Effector memory CD4-positive, alpha-beta T cell (primary cell): ENCODE results near the gene GLTP.

ENCODE experiments used
- DNase-seq, 3 donors: peaks; one replicate each; pipeline ENCODE4 v3.0.0-alpha.2; 2020
- H3K27ac ChIP-seq: 2 replicates; pipeline ENCODE4 v1.7.0; 2013; ENCODE audit warnings: mild to moderate bottlenecking, low read length, moderate library complexity; ENCODE audit not compliant: insufficient read depth, poor library complexity, severe bottlenecking
- H3K27me3 ChIP-seq: replicated peaks from 2 replicates; pipeline ENCODE4 v1.7.0; 2013; ENCODE audit warnings: mild to moderate bottlenecking, low read length; ENCODE audit not compliant: insufficient read depth, control insufficient read depth, poor library complexity, severe bottlenecking
- H3K36me3 ChIP-seq: 2 replicates; pipeline ENCODE4 v1.7.0; 2013; ENCODE audit warnings: mild to moderate bottlenecking, low read length, moderate library complexity; ENCODE audit not compliant: control insufficient read depth, insufficient read depth
- H3K4me1 ChIP-seq: 2 replicates; pipeline ENCODE4 v1.7.0; 2013; ENCODE audit warnings: low read length, mild to moderate bottlenecking; ENCODE audit not compliant: control insufficient read depth, insufficient read depth, poor library complexity, severe bottlenecking
- H3K4me3 ChIP-seq: 2 replicates; pipeline ENCODE4 v1.7.0; 2013; ENCODE audit warnings: low read length, low read depth, mild to moderate bottlenecking; ENCODE audit not compliant: insufficient read depth, poor library complexity, severe bottlenecking
- H3K9me3 ChIP-seq: 2 replicates; pipeline ENCODE4 v1.7.0; 2013; ENCODE audit warnings: mild to moderate bottlenecking, low read length, moderate library complexity; ENCODE audit not compliant: control insufficient read depth

Gene GLTP

GRCh38 chr12:109878247-109878625 is 2.1 kb downstream of the GLTP start:
- Histone ChIP-seq H3K27ac (no peak overlapping the region), H3K4me1 (peaks cover 9% of the 10 kb centered on the region), H3K27me3 (no peaks in the 10 kb centered on the region), H3K9me3 (no peaks in the 10 kb centered on the region), H3K36me3 (no peaks in the 10 kb centered on the region), H3K4me3 (no peak overlapping the region)
- DNase-seq = no peak

GRCh38 chr12:109877504-109878246 is 2.7 kb downstream of the GLTP start:
- Histone ChIP-seq H3K27ac (no peak overlapping the region), H3K27me3 (no peaks in the 10 kb centered on the region), H3K36me3 (peaks cover 2% of the 10 kb centered on the region), H3K4me1 (peaks cover 9% of the 10 kb centered on the region), H3K9me3 (no peaks in the 10 kb centered on the region), H3K4me3 (no peak overlapping the region)
- no peak for DNase-seq

- Histone ChIP-seq H3K36me3 (peaks cover 9% of the 10 kb centered on the region), H3K9me3 (no peaks in the 10 kb centered on the region), H3K4me1 (peaks cover 9% of the 10 kb centered on the region), H3K27ac (no peak overlapping the region), H3K27me3 (no peaks in the 10 kb centered on the region), H3K4me3 (no peak overlapping the region)
- no peak for DNase-seq
Observed at GRCh38 chr12:109876406-109876805, 3.9 kb downstream of the GLTP start.

- H3K27ac ChIP-seq = no peak overlapping the region
- no peaks in the 10 kb centered on the region for H3K27me3 ChIP-seq
- H3K4me1 ChIP-seq = peaks cover 9% of the 10 kb centered on the region
- no peak for DNase-seq
- no peak overlapping the region for H3K4me3 ChIP-seq
- no peaks in the 10 kb centered on the region for H3K9me3 ChIP-seq
- peaks cover 9% of the 10 kb centered on the region for H3K36me3 ChIP-seq
Observed at GRCh38 chr12:109875572-109876131, 4.7 kb downstream of the GLTP start.

GRCh38 chr12:109873653-109874052 is 6.7 kb downstream of the GLTP start:
- no peaks in the 10 kb centered on the region for H3K9me3 ChIP-seq
- no peak overlapping the region for H3K4me3 ChIP-seq
- H3K27ac ChIP-seq = no peak overlapping the region
- DNase-seq = no peak
- H3K4me1 ChIP-seq = no peaks in the 10 kb centered on the region
- H3K36me3 ChIP-seq = peaks cover 9% of the 10 kb centered on the region
- H3K27me3 ChIP-seq = no peaks in the 10 kb centered on the region

GRCh38 chr12:109871668-109872314 is 8.6 kb downstream of the GLTP start:
- H3K36me3 ChIP-seq = peaks cover 9% of the 10 kb centered on the region
- no peak overlapping the region for H3K4me3 ChIP-seq
- no peaks in the 10 kb centered on the region for H3K9me3 ChIP-seq
- H3K27ac ChIP-seq = no peak overlapping the region
- DNase-seq = no peak
- H3K4me1 ChIP-seq = no peaks in the 10 kb centered on the region
- H3K27me3 ChIP-seq = no peaks in the 10 kb centered on the region

DNA sequence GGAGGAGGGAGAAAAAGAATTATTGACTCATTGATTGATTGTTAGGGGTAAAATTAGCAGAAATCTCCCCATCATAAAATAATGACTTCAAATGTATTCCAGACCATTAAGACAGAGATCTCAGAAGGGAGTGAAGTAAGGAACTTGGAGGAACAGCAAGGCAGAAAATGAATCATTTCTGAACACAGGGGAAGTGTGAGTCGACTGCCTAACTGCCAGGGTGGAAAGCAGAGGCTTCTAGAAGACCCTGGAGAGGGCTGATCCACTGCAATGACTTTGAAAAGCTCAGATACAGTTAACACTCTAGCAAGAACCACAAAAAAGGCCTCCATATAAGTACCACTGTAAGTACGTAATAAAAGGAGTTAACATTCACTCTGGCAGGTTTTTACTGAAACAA is 9.7 kb downstream of the GLTP start:
- no peaks in the 10 kb centered on the region for H3K4me1 ChIP-seq
- no peak for DNase-seq
- peaks cover 9% of the 10 kb centered on the region for H3K36me3 ChIP-seq
- no peaks in the 10 kb centered on the region for H3K27me3 ChIP-seq
- H3K27ac ChIP-seq = no peak overlapping the region
- H3K4me3 ChIP-seq = no peak overlapping the region
- H3K9me3 ChIP-seq = no peaks in the 10 kb centered on the region

GRCh38 chr12:109868182-109869051 is 11.9 kb downstream of the GLTP start:
- H3K4me3 ChIP-seq = no peak overlapping the region
- peaks cover 9% of the 10 kb centered on the region for H3K36me3 ChIP-seq
- no peaks in the 10 kb centered on the region for H3K27me3 ChIP-seq
- no peaks in the 10 kb centered on the region for H3K9me3 ChIP-seq
- H3K4me1 ChIP-seq = no peaks in the 10 kb centered on the region
- no peak for DNase-seq
- H3K27ac ChIP-seq = no peak overlapping the region

GRCh38 chr12:109864916-109865315 is 15.4 kb downstream of the GLTP start:
- Histone ChIP-seq H3K4me3 (no peak overlapping the region), H3K4me1 (no peaks in the 10 kb centered on the region), H3K36me3 (peaks cover 7% of the 10 kb centered on the region), H3K27ac (no peak overlapping the region), H3K27me3 (no peaks in the 10 kb centered on the region), H3K9me3 (no peaks in the 10 kb centered on the region)
- no peak for DNase-seq
